Heart left ventricle (tissue), 13 donors: Measurements from ENCODE around the gene COL26A1.

Experiments used
- CTCF ChIP-seq, 12 donors: fragments of 200-600 bp; sonication (generic) in 4 of 12; IDR thresholded peaks; one replicate each; pipeline versions ENCODE4 v1.5.0 to v1.8.0; 2018 to 2022; ENCODE audit warnings: antibody characterized with exemption in 12 of 12, mild to moderate bottlenecking in 5 of 12
- POLR2A ChIP-seq, 2 donors: fragments of 450-650 bp; IDR thresholded peaks; one replicate each; pipeline ENCODE4 v1.6.1; 2017; ENCODE audit warnings: antibody characterized with exemption in 2 of 2, mild to moderate bottlenecking in 2 of 2, moderate library complexity in 2 of 2
- donor health status: ischemic (EF 13 %, LVEDD 7.1; RV severe dilation, severe dysfunction).
- donor health status: DM: no; HTN: yes; CAD: no.
- donor health status: DM: no; HTN: no; CAD: no.
- donor health status: ischemic (EF 25% LVEDD 6.9; RV normal size, moderate dysfunction).
- donor health status: ischemic (EF 25% LVEDD 5.7; RV mildly dilated, moderate dysfunction).
- donor health status: ischemic (EF 35%, LVEDD 5.7; RV mildly dilated, moderate dysfunction).
- donor health status: nonischemic (EF 11% LVEDD 7.7; RV severe dilation, severe dysfunction).
- donor health status: DM: yes; HTN: yes; CAD: no.
- donor health status: PGD.
- donor health status: ischemic (EF 29% LVEDD 5.4; RV normal size, mild dysfunction).
- donor health status: nonischemic (EF 23%, LVEDD 6.1; RV moderate dilation, normal function).

- TF ChIP-seq CTCF (IDR thresholded peaks at IDR 0.05) (no peak), POLR2A (IDR thresholded peaks at IDR 0.05) (no peak)
Observed at GRCh38 chr7:101374990-101375389, 12.3 kb downstream of the COL26A1 start.
